Peyer's patch (tissue), 4 donors: ENCODE results near the gene WDFY4.

ENCODE experiments used
- CTCF ChIP-seq, 6 experiments: fragments of 450-650 bp in 4 of 6; fragments of 200-600 bp in 2 of 6; sonication (generic) in 1 of 6; IDR thresholded peaks; one replicate each; pipeline ENCODE4 v1.5.1; 2017 to 2019; ENCODE audit warnings: antibody characterized with exemption in 6 of 6, mild to moderate bottlenecking in 3 of 6, moderate library complexity in 1 of 6
- POLR2A ChIP-seq, 2 donors: fragments of 450-650 bp; IDR thresholded peaks; one replicate each; pipeline ENCODE4 v1.5.1; 2017; ENCODE audit warnings: antibody characterized with exemption in 2 of 2, mild to moderate bottlenecking in 2 of 2, moderate library complexity in 2 of 2

GRCh38 chr10:48791267-48791928 lies 106.7 kb downstream of the WDFY4 start:
- TF ChIP-seq CTCF (IDR thresholded peaks at IDR 0.05), result no peak
- TF ChIP-seq POLR2A (IDR thresholded peaks at IDR 0.05), result no peak
